Measurements from ENCODE around the gene CACNA1A. TPM values are rescaled to one million over a fixed set of nuclear protein-coding genes. Genes with fewer than 3 reads are reported as not detected.
A peak's percentile ranks its signal among the peaks of the same experiment; 100 is the strongest.

Gene CACNA1A
- total RNA-seq, 2 donors from 2014 or later = 6.7 to 7.6 TPM

DNA sequence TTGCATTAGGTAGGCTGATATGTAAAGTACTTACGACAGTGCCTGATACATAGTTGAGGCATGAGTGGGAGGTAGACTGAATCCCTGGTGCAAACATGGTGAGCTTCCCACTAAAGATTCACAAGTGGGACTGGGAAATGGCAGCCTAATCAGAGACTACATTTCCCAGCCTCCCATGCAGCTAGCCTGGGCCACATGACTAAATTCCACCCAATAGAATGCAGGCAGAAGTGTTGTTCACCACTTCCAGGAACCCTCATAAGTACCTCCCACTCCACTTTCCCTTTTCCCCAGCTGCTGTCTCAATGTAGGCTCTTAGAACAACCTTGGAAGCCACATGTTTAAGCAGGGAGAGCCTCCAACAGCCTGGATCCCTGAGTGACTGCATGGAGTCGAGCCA is 104.9 kb downstream of the CACNA1A start:
- TF ChIP-seq POLR2A (IDR thresholded peaks at IDR 0.05) = no peak
- TF ChIP-seq, protein P1, sequence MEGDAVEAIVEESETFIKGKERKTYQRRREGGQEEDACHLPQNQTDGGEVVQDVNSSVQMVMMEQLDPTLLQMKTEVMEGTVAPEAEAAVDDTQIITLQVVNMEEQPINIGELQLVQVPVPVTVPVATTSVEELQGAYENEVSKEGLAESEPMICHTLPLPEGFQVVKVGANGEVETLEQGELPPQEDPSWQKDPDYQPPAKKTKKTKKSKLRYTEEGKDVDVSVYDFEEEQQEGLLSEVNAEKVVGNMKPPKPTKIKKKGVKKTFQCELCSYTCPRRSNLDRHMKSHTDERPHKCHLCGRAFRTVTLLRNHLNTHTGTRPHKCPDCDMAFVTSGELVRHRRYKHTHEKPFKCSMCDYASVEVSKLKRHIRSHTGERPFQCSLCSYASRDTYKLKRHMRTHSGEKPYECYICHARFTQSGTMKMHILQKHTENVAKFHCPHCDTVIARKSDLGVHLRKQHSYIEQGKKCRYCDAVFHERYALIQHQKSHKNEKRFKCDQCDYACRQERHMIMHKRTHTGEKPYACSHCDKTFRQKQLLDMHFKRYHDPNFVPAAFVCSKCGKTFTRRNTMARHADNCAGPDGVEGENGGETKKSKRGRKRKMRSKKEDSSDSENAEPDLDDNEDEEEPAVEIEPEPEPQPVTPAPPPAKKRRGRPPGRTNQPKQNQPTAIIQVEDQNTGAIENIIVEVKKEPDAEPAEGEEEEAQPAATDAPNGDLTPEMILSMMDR (IDR thresholded peaks at IDR 0.05) = no peak
- no peaks in the 10 kb centered on the region for H3K27me3 ChIP-seq
- DNase-seq = no peak
- WGBS, 2 donors = 52 to 74% methylated on average over 2 of the region's 2 CpGs
- ATAC-seq = no peak
- H3K36me3 ChIP-seq (replicated peaks in 1 of 2; ENCODE audit: insufficient read depth in 1 of 2, low read depth in 2 of 2) = no peaks in the 10 kb centered on the region
- H3K4me1 ChIP-seq = no peaks in the 10 kb centered on the region
- H3K9me3 ChIP-seq = no peaks in the 10 kb centered on the region
- intact Hi-C loops (cut with DNase I) = no loop called here
- no peak overlapping the region for H3K27ac ChIP-seq
- no peak overlapping the region for H3K4me3 ChIP-seq

DNA sequence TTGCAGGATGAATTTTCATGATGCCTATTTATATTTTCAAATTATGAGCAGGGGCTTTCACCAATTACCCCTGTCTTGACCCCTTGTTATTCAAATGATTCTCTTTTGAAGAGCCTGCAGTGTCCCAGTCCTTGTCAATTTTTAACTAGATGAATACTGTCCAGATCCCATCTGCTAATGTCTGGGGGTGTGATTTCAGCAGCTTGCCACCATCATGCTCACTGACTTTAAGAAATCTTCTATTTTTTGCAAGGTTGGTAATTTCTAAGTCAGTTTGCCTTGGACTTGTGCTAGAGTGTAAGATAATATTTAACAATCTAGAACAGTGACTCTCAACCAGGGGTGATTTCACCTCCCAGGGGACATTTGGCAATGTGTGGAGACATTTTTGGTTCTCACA is 106.0 kb downstream of the CACNA1A start:
- intact Hi-C loops (cut with DNase I) = no loop called here
- no peaks in the 10 kb centered on the region for H3K36me3 ChIP-seq (replicated peaks in 1 of 2; ENCODE audit: insufficient read depth in 1 of 2, low read depth in 2 of 2)

DNA sequence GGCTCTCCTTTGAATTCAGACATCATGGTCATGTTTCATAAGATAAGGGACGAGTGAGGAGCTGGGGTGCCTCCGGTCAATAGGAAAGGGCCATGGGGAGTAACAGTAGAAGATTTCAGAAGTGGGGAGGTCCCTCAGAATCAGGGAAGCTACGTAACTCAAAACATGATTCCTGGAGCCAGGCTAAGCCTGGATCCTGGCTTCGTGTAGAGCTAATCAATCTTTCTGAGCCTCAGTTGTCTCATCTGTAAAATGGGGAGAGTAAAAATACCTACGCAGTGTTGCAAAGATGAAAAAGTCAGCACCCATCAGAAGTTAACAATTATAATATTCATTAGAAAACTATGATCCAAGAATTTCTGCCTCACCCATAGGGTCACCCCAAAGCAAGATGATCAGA is 106.5 kb downstream of the CACNA1A start:
- H3K9me3 ChIP-seq = no peaks in the 10 kb centered on the region
- DNase-seq (no peak), ATAC-seq (no peak)
- TF ChIP-seq POLR2A (IDR thresholded peaks at IDR 0.05) = no peak
- TF ChIP-seq, protein P1 (IDR thresholded peaks at IDR 0.05) = no peak
- no peaks in the 10 kb centered on the region for H3K27me3 ChIP-seq
- 57 to 61% methylated on average over 5 of the region's 5 CpGs for WGBS, 2 donors
- H3K36me3 ChIP-seq (replicated peaks in 1 of 2; ENCODE audit: insufficient read depth in 1 of 2, low read depth in 2 of 2) = no peaks in the 10 kb centered on the region
- no peaks in the 10 kb centered on the region for H3K4me1 ChIP-seq
- intact Hi-C loops (cut with DNase I) = no loop called here
- H3K27ac ChIP-seq = no peak overlapping the region
- H3K4me3 ChIP-seq = no peak overlapping the region

More for the DNA sequence above, 106.0 kb downstream of the CACNA1A start:
- TF ChIP-seq, protein P1 (IDR thresholded peaks at IDR 0.05) = no peak
- TF ChIP-seq POLR2A (IDR thresholded peaks at IDR 0.05) = no peak
- no peak overlapping the region for H3K27ac ChIP-seq
- ATAC-seq = no peak
- H3K27me3 ChIP-seq = no peaks in the 10 kb centered on the region
- H3K4me1 ChIP-seq = no peaks in the 10 kb centered on the region
- DNase-seq = no peak
- H3K9me3 ChIP-seq = no peaks in the 10 kb centered on the region
- no peak overlapping the region for H3K4me3 ChIP-seq

DNA sequence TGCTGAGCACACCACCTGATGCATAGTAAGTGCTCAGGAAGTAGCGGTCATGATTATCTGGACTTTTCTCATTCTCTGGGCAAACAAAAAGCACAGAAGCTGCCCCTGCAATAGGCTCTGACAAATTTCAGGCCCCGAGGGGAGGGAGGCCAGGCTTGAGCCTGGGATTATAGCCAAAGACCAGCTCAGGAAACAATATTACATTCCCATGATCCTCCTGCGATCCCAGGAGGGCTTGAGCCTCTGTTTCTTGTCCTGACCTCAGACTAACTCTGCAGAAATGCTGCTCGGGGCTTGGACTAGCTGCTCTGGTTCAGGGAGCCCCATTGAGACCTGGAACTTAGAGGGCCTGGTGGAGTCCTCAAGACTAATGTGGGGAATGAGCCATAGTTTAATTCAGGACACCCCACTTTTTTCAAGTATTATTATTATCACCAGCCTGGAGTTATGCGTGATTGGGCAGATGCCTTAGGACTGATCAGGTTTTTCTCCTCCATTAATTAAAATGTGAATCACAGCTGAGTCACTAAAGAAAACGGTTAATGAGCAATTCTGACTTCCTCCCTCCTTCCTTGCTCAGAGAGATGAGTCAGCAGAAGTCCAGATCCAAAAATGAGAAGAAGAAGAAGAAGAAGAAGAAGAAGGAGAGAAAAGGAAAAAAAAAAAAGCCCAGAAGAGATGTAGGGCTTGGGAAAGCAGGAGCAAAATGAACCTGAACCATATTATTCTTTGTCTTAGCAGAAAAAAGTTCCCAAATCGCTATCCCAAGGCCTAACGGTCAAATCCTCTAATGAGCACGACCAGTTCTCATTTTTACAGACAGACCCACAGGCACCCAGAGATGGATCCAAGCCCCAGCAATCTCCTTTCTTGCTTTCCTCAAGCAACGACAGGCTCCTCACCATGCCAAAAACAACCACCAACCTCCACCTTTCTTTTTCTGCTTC is 107.2 kb downstream of the CACNA1A start:
- DNase-seq (peak in 1 of 4 donors; percentile 9), ATAC-seq (no peak)
- intact Hi-C loops (cut with DNase I) = no loop called here
- TF ChIP-seq POLR2A (IDR thresholded peaks at IDR 0.05) = no peak
- TF ChIP-seq, protein P1 (IDR thresholded peaks at IDR 0.05) = no peak
- Histone ChIP-seq H3K27me3 (no peaks in the 10 kb centered on the region), H3K4me1 (no peaks in the 10 kb centered on the region), H3K27ac (no peak overlapping the region), H3K9me3 (no peaks in the 10 kb centered on the region), H3K4me3 (no peak overlapping the region), H3K36me3 (replicated peaks in 1 of 2; ENCODE audit: insufficient read depth in 1 of 2, low read depth in 2 of 2) (no peaks in the 10 kb centered on the region)
- 36 to 43% methylated on average over 8 to 10 of the region's 10 CpGs for WGBS, 2 donors

DNA sequence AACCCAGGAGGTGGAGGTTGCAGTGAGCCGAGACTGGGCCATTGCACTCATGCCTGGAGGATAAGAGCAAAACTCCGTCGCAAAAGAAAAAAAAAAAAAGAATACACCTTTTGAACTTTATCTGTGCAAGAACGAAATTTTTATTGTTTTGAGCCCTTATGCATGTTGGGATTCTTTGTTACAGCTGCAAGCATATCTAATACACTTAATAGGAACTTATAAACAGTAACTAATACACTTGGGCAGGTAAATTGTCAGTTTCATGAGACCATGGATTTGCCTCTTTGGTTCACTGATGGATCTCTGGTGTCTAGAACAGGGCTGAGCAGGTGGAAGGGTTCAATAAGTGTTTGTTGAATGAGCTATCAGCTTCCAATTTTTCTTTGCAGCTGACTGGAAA is 108.1 kb downstream of the CACNA1A start:
- WGBS, 2 donors = 74 to 75% methylated on average over 4 of the region's 4 CpGs
- Histone ChIP-seq H3K27ac (no peak overlapping the region), H3K27me3 (no peaks in the 10 kb centered on the region), H3K9me3 (no peaks in the 10 kb centered on the region), H3K4me3 (no peak overlapping the region), H3K4me1 (no peaks in the 10 kb centered on the region), H3K36me3 (replicated peaks in 1 of 2; ENCODE audit: insufficient read depth in 1 of 2, low read depth in 2 of 2) (no peaks in the 10 kb centered on the region)
- intact Hi-C loops (cut with DNase I) = no loop called here
- TF ChIP-seq, protein P1 (IDR thresholded peaks at IDR 0.05) = no peak
- TF ChIP-seq POLR2A (IDR thresholded peaks at IDR 0.05) = no peak
- ATAC-seq (no peak), DNase-seq (no peak)

All from body of pancreas (tissue), 4 donors.